ENCODE results near the gene SLC37A1.

SLC37A1 gene

GRCh38 chr21:42582787-42583476 lies 69.3 kb downstream of the SLC37A1 start:
- no peak for TF ChIP-seq CTCF (IDR thresholded peaks at IDR 0.05; ENCODE audit: low read depth, low read length, missing control alignments)
- H3K4me3 ChIP-seq (ENCODE audit: low read depth, low read length), result no peak overlapping the region
- H3K36me3 ChIP-seq (replicated peaks), result no peaks in the 10 kb centered on the region
- H3K27ac ChIP-seq, result no peak overlapping the region
- no peak for DNase-seq
- in situ Hi-C loops (cut with HindIII; ENCODE audit: low pct_ligation_motif_present, low sequenced_read_pairs), result no loop called here
- H3K27me3 ChIP-seq (replicated peaks), result peaks cover 13% of the 10 kb centered on the region

- H3K27ac ChIP-seq, result no peak overlapping the region
- no peak overlapping the region for H3K4me3 ChIP-seq (ENCODE audit: low read depth, low read length)
- H3K27me3 ChIP-seq (replicated peaks), result peaks cover 13% of the 10 kb centered on the region
- no peaks in the 10 kb centered on the region for H3K36me3 ChIP-seq (replicated peaks)
- in situ Hi-C loops (cut with HindIII; ENCODE audit: low pct_ligation_motif_present, low sequenced_read_pairs), result no loop called here
- DNase-seq, result no peak
- no peak for TF ChIP-seq CTCF (IDR thresholded peaks at IDR 0.05; ENCODE audit: low read depth, low read length, missing control alignments)
Observed at GRCh38 chr21:42583477-42584295, 70.0 kb downstream of the SLC37A1 start.

- no peak for TF ChIP-seq CTCF (IDR thresholded peaks at IDR 0.05; ENCODE audit: low read depth, low read length, missing control alignments)
Observed at GRCh38 chr21:42584296-42584641, 70.6 kb downstream of the SLC37A1 start.

GRCh38 chr21:42585881-42586280 lies 72.2 kb downstream of the SLC37A1 start:
- DNase-seq, result no peak
- H3K4me3 ChIP-seq (ENCODE audit: low read depth, low read length), result no peak overlapping the region
- H3K36me3 ChIP-seq (replicated peaks), result no peaks in the 10 kb centered on the region
- H3K27me3 ChIP-seq (replicated peaks), result peaks cover 13% of the 10 kb centered on the region
- TF ChIP-seq CTCF (IDR thresholded peaks at IDR 0.05; ENCODE audit: low read depth, low read length, missing control alignments), result no peak
- H3K27ac ChIP-seq, result no peak overlapping the region
- in situ Hi-C loops (cut with HindIII; ENCODE audit: low pct_ligation_motif_present, low sequenced_read_pairs), result no loop called here

More at GRCh38 chr21:42584296-42584641, 70.6 kb downstream of the SLC37A1 start:
- no peak overlapping the region for H3K4me3 ChIP-seq (ENCODE audit: low read depth, low read length)
- no peaks in the 10 kb centered on the region for H3K36me3 ChIP-seq (replicated peaks)
- DNase-seq, result no peak
- in situ Hi-C loops (cut with HindIII; ENCODE audit: low pct_ligation_motif_present, low sequenced_read_pairs), result no loop called here
- no peak overlapping the region for H3K27ac ChIP-seq
- H3K27me3 ChIP-seq (replicated peaks), result peaks cover 13% of the 10 kb centered on the region

- Histone ChIP-seq H3K27me3 (replicated peaks) (peaks cover 12% of the 10 kb centered on the region), H3K4me3 (ENCODE audit: low read depth, low read length) (no peak overlapping the region), H3K27ac (no peak overlapping the region), H3K36me3 (replicated peaks) (no peaks in the 10 kb centered on the region)
- DNase-seq, result no peak
- no peak for TF ChIP-seq CTCF (IDR thresholded peaks at IDR 0.05; ENCODE audit: low read depth, low read length, missing control alignments)
- in situ Hi-C loops (cut with HindIII; ENCODE audit: low pct_ligation_motif_present, low sequenced_read_pairs), result no loop called here
Observed at GRCh38 chr21:42586406-42586805, 72.8 kb downstream of the SLC37A1 start.

Measured in brain microvascular endothelial cell (primary cell).